GM18873 (cell line): ENCODE measurements around the gene RREB1.
A peak's percentile ranks its signal among the peaks of the same experiment; 100 is the strongest.

ENCODE experiments used
- ATAC-seq: cut with Tn5 transposase; IDR thresholded peaks from one replicate; pipeline ENCODE4 v1.9.1; 2021; ENCODE audit warnings: mild to moderate bottlenecking, moderate library complexity, moderate number of reproducible peaks; ENCODE audit not compliant: unreplicated experiment, low FRiP score

RREB1 gene

GRCh38 chr6:7107578-7108195 lies at the start of gene RREB1:
Gene RREB1 (plus strand): TSS chr6:7107961. CDS start chr6:7181912, 73,951 bp downstream.
- ATAC-seq = peak; percentile 33

DNA sequence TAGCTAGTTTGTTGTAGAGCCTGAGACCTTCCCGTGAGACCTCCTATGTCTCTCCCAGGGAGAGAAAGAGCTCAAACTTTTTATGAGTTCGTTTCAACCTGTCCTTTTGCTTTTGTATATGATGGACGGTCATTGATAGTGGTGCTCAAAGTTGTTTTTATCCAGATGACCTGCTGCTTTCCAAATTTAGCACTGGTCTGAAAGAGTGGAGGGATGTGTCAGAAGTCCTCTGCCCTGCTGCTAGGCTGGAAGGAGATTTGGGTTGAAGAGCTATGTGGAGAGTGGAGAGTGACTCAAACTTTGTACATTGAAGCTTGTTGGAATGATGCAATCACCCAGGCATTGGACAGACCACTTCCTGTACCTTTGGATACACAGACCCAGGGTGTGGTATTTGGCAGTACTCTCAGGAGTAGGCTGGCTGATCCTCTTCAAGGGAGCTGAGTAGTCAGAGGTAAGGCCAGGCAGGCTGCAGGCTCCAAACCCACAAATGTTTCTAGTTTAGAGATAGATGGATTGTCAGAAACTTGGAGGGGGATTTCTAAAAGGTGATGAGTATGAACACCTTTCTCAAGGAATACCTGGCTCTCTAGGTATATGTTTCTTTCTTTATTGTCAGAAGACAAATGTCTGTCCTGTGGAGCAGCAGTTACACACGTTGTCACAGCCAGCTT lies 49.4 kb upstream of the RREB1 start:
- no peak for ATAC-seq

- ATAC-seq = no peak
These were observed 46.8 kb upstream of the RREB1 start for GRCh38 chr6:7060769-7061516.

- ATAC-seq = no peak
These were observed 45.2 kb upstream of the RREB1 start for GRCh38 chr6:7062451-7063162.

- ATAC-seq = no peak
These were observed 40.5 kb upstream of the RREB1 start for GRCh38 chr6:7067305-7067704.

DNA sequence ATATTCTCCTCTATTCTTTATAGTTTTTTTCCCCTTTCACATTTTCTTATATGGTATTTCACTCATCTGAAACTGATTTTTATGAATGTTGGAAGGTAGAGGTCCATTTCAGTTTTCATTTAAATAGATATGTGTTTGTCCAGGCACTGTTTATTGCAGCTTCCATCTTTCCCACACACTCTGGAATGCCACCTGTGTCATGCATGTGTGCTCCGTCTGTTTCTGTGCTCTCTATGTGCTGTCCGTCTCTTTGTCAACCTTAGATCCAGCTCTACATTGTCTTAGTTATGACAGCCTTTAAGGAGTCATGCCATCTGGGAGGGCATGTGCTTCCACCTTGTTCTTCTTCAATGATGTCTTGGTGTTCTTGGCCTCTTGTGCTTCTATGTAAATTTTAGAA lies 36.4 kb upstream of the RREB1 start:
- ATAC-seq = no peak

GRCh38 chr6:7073082-7073820 lies 34.5 kb upstream of the RREB1 start:
- ATAC-seq = peak; percentile 23

- ATAC-seq = peak; percentile 85
These were observed 33.8 kb upstream of the RREB1 start for GRCh38 chr6:7073821-7074525.

GRCh38 chr6:7074870-7075269 lies 32.9 kb upstream of the RREB1 start:
- no peak for ATAC-seq

DNA sequence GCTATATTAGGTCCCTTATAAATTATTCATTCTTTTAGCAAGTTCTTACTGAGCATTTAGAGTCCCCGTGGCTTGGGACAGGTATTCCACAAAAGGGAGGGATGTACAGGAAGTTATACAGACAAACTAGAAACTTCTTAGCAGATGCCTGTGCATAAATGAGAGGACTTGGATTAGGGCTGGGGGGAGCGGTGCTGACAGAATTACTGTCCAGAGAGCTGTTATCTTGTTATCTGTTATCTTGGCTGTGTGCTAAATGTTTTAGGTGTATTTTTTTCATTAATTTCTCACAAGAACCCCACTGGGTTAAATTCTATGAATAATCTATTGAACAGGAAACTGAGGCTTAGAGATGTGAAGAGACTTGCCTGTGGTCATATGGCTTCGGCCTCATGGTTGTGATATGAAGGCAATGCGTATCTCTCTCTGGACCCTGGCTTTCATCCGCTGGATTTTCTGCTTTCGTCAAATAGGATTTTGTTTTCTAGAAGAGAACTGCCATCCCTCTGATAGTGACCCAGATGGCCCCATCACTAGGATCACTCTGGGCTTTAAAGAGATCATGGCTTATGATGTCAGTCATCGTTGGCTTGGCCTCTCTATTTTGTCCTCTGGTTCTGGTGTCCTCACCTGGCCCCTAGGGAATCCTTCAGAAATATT lies 32.3 kb upstream of the RREB1 start:
- ATAC-seq = no peak

DNA sequence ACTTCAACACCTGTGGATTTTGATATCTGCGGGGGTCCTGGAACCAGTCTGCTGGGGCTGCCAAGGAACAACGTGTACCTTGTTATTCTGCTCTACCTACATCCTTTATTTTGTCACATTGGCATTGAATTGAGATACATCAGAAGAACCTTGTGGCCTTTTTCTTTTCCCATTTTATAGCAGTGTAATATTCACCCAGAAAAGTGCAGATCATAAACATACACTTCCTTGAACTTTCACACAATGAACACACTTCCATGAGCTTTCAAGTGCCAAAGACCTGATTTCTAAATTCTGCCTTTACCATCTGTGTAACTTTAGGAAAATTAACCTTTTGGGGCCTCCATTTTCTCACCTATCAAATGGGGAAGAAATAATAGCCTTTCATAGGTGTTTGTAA lies 29.9 kb upstream of the RREB1 start:
- ATAC-seq = no peak

- no peak for ATAC-seq
These were observed 28.9 kb upstream of the RREB1 start for GRCh38 chr6:7078856-7079255.

DNA sequence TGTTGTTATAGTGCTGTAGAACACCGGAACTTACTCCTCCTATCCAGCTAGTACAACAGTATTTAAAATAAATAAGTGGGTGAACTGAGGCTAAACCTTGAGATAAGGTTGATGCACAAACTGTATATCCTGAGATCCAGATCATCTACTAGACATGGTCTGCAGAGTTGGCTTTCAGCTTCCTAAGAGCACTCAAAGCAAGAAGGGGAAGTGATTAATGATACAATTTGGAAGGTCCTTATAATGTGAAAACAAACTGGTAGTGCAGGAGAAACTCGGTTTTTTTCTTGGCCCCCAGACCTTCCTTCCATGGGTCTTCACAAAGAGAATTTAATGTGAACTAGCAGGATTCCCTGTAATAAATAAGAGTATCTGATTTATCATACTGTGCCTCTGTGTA lies 27.4 kb upstream of the RREB1 start:
- ATAC-seq = no peak

GRCh38 chr6:7085911-7086310 lies 21.9 kb upstream of the RREB1 start:
- ATAC-seq = no peak

DNA sequence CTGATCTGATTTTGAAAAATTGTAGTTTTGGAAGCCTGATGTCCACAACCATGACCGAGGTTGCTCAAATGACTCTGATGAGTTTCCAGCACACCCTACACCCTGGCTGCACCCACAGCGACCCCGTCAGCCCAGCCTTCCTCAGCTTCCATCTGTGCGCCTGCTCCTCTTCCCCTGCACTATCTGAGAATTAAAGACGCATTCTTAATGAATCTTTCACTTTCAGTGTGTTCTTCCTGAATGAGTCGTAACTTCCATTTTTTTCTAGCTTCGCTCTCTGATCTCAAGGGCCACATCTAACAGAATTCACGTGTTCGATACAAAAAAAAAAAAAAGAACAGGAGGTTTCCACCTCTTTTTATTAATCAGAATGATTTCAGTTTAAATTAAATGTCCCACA lies 21.3 kb upstream of the RREB1 start:
- ATAC-seq = no peak

GRCh38 chr6:7087066-7087465 lies 20.7 kb upstream of the RREB1 start:
- no peak for ATAC-seq

GRCh38 chr6:7087491-7087979 lies 20.2 kb upstream of the RREB1 start:
- no peak for ATAC-seq

GRCh38 chr6:7088076-7088742 lies 19.6 kb upstream of the RREB1 start:
- no peak for ATAC-seq

GRCh38 chr6:7098993-7099392 lies 8.8 kb upstream of the RREB1 start:
- ATAC-seq = no peak
